DOHH2 (cell line): ENCODE data around the gene NRF1.

Experiments used
- CTCF ChIP-seq: fragments of 200-600 bp; sonication (generic); IDR thresholded peaks from one replicate; pipeline ENCODE4 v1.5.1; 2014; ENCODE audit warnings: antibody characterized with exemption, mild to moderate bottlenecking, low read depth, low read length; ENCODE audit not compliant: poor library complexity, severe bottlenecking
- EZH2phosphoT487 ChIP-seq: fragments of 200-600 bp; sonication (generic); IDR thresholded peaks from 2 replicates; pipeline ENCODE4 v1.6.1; 2017; ENCODE audit warnings: borderline replicate concordance, mild to moderate bottlenecking, antibody characterized with exemption, low read length, moderate library complexity, mixed read lengths

GRCh38 chr7:129670656-129671055, 59.1 kb downstream of the NRF1 start:
- TF ChIP-seq CTCF (no peak), EZH2phosphoT487 (no peak)
